Posterior cingulate gyrus (tissue), 11 donors: Measurements from ENCODE around the gene MITF.

Experiments used
- DNase-seq, 10 donors: peaks; one replicate each; pipeline versions ENCODE4 v3.0.0 to v3.0.0-alpha.2; 2020 to 2021; ENCODE audit warnings: mixed read lengths in 3 of 10
- intact Hi-C: fragments of 100-400 bp; cut with DNase I; formaldehyde crosslinking; loops from one replicate; pipeline ENCODE4 v1.15.1; 2023

The MITF gene

GRCh38 chr3:69825446-69825845 is 86.2 kb downstream of the MITF start:
- intact Hi-C loops, result no loop called here
- no peak for DNase-seq

DNA sequence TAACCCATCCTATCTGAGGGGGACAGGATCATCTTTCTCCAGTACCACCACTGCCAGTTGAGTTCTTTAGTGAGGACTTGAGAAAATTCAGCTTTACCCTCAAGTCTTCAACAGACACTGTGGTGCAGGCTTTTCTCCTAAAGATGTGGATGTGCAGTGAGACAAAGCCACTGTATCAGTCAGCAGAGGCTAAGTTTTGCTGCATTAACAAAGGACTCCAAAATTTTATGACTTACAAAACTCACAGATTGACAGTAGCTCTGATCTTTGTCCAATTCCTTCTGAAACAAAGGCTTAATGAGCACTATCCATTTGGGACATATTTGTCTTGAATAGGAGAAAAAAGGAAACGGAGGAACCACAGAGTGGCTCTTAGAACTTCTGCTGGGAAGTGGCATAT is 87.9 kb downstream of the MITF start:
- DNase-seq, result no peak
- intact Hi-C loops, result no loop called here

DNA sequence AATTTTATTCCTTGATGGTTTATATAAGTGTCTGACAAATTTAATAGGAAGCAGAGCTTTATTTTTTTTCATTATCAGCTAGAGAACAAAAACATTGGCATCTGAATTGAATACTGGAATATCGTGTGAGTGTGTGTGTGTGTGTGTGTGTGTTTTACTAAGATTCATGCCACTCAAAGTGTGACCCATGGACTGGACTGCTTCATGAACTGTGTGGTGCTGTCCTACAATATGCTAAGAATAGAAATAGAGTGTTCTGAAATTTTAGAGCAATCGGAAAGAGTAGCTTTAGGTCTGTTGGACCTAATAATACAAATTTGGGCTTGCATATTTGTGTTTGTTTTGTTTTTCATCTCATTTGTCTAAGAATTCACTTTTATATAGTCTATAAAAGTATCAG is 89.6 kb downstream of the MITF start:
- DNase-seq, result no peak
- intact Hi-C loops, result no loop called here

DNA sequence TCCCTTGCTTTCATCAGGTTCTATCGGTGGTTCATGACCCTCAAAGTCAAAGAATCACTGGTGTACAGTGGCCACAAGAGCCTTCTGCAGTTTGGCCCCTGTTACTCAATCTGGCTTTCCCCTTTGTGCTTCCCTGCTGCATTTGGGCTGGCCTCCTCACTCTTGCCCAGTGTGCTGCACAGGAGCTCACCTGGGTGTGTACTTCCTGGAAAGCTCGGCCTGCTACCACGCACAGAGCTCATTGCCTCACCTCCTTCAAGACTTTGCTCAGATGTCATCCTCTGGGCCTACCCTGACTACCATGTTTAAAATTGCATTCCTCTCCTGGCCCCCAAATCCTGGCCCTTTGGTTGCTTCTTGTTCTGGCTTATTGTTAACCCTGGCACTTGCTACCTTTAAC is 90.9 kb downstream of the MITF start:
- DNase-seq, result no peak
- intact Hi-C loops, result no loop called here

DNA sequence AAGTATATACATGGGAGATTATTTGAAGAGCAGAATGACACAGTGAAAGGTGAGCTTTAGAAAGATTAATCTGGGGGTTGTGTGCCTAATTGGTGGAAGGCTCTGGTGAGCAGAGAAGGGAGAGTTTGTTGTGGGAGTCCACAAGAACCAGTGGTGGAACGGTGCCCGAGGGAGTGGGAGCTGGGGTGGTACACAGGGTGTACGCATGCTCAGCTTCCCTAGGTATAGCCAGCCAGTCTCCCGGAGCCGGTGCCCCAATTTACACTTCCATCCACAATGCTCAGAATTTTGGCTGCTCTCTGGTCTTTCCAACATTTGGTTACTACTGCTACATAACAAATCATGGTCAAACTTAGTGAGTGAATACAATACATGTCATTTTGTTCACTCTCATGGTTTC is 92.5 kb downstream of the MITF start:
- intact Hi-C loops, result no loop called here
- DNase-seq, result peak in 1 of 10 donors; percentile 80

- intact Hi-C loops, result no loop called here
- no peak for DNase-seq
Measured at GRCh38 chr3:69833591-69833990, 94.3 kb downstream of the MITF start.

- DNase-seq, result no peak
- intact Hi-C loops, result no loop called here
Measured at GRCh38 chr3:69838217-69838616, 99.0 kb downstream of the MITF start.

GRCh38 chr3:69838696-69839515 is 99.6 kb downstream of the MITF start:
- intact Hi-C loops, result no loop called here

DNA sequence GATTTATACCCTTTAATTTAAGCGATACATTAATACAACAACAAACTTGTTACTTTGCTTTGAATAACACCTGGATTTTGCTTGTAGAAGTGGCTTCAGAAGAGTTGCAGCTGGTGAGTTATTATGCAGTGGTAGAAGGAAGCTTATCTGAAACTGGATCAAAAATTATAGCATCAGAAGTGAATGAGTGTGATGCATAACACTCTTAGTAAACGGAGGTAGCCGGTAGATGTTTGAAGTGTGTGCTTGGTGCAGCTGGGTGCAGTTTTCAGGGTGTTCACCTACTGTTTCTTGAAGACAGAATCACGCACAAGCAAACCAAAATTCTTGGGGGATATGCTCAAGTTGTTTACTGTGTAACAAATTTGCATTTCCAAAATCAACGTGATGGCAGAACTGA is 103.1 kb downstream of the MITF start:
- DNase-seq, result no peak

More at GRCh38 chr3:69838696-69839515, 99.6 kb downstream of the MITF start:
- DNase-seq, result no peak

GRCh38 chr3:69842789-69843188 is 103.5 kb downstream of the MITF start:
- DNase-seq, result peak in 1 of 10 donors; percentile 21
- intact Hi-C loops, result no loop called here

More for the DNA sequence above, 103.1 kb downstream of the MITF start:
- intact Hi-C loops, result no loop called here

DNA sequence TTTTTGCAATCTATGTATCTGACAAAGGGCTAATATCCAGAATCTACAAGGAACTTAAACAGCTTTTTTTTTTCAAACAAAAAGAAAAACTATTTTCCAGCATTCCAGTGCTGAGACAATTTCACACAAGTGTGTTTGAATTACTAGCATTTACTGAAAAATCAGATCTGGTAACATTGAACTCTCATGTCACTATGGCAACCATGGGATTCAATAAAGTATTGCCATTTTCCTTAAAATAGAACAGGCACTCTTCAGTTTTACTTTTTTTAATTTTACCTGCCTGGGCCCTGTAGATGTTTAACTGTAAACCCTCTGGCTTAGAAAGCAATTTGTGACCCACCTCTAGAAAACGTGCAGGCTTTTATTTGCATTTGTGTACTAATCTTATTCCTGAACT is 105.4 kb downstream of the MITF start:
- intact Hi-C loops, result no loop called here

GRCh38 chr3:69847303-69847702 is 108.0 kb downstream of the MITF start:
- DNase-seq, result no peak
- intact Hi-C loops, result no loop called here

More for the DNA sequence above, 105.4 kb downstream of the MITF start:
- no peak for DNase-seq

DNA sequence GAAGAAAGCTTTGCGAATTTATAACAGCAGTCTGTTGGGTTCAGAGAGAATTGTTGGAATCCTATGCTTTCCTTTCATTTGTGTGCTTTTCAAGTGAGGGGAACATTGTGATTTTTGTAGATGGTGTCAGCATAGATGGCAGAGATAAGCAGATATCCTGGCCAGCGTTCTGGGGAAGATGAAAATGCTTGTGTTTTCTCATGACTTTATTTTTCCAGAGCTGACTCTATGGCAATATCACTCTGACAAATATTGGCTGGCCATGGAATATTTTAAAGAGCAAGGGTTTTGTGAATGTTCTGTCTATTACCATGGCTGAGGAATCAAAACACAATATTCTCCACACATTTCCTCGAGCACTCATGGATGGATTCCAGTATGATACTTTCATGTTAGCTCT is 108.8 kb downstream of the MITF start:
- DNase-seq, result no peak
- intact Hi-C loops, result no loop called here

DNA sequence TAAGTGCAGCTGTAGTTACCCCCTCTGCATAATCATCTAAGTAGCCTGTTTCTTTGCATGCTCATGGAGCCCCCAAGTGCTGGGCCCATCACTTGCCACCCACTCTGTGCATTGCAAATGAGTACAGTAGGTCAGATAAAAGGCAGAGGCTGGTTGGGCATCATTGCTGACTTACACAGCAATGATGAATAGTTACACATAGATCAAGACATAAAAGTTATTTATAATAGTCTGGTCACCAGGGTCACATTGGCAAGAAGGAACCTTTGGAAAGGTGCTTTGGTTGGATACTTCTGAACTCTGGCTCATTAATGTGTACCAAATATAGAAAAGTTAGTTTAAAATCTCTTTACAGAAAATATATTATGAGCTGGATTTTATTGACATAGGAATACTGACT is 111.6 kb downstream of the MITF start:
- DNase-seq, result no peak
- intact Hi-C loops, result no loop called here

GRCh38 chr3:69853027-69853426 is 113.8 kb downstream of the MITF start:
- intact Hi-C loops, result no loop called here

DNA sequence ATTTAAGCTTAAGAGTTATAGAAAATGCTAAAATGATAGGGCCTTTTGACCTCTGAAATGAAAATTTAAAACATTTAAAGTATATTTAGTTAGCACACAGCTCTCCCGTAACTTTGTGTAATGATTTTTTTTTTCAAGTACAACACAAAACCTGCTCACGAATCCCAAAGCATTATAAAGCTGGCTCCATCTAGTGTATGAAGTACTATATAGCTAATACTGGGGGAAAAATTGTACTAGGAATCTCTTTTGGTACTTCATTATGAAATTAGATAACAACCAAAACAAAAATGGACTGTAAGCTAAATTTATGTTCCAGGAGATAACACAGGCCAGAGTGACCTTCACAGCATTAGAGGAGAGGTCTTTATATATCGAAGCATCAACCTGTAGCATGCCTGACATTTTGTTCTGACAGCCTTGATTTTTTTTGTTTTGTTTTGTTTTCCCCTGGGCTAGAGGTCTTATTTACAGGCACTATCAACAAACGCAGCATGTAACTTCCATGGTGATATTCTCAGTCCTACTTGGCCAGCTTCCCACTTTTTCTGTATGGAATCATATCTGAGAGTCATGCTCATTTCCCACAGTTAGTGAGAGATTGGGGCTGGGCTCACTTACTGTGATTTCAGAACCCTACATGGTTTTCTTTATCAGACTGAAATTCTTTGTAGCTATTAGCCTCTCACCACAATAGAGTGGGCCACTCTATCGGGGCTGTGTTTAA is 116.3 kb downstream of the MITF start:
- intact Hi-C loops, result loop anchor here (1.0 to 5.0 kb wide), 2 partner anchors 63 to 164 kb away; no protein-coding TSS in a partner anchor
- no peak for DNase-seq

More at GRCh38 chr3:69853027-69853426, 113.8 kb downstream of the MITF start:
- DNase-seq, result no peak

- intact Hi-C loops, result loop anchor here (5.0 kb wide), 1 partner anchor 65 kb away; no protein-coding TSS in a partner anchor
- DNase-seq, result no peak
Measured at GRCh38 chr3:69856965-69857705, 117.9 kb downstream of the MITF start.

GRCh38 chr3:69861556-69861955 is 122.3 kb downstream of the MITF start:
- no peak for DNase-seq
- intact Hi-C loops, result no loop called here

DNA sequence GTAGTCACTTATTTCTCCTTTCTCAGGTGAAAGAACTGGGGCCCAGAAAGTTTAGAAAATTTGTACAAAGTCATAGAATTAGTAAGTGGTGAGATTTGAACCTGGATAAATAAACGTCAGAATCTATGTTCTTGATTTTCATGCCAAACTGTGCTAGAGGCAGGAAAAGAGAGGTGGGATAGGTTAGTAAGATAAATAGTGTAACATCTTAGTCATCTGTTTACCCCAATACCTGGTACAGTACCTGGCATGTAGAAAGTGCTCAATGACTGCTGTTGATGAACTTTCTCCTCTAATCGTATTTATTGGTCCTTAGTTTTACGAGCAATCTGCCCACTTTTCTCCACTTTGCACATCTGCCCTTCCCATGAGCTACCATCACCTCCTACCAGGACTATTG is 124.9 kb downstream of the MITF start:
- intact Hi-C loops, result no loop called here
- no peak for DNase-seq

- no peak for DNase-seq
- intact Hi-C loops, result no loop called here
Measured at GRCh38 chr3:69864766-69865165, 125.5 kb downstream of the MITF start.
